ENCODE data around the gene SLC6A4.

GRCh38 chr17:30173649-30174048, 61.8 kb downstream of the SLC6A4 start:
- TF ChIP-seq CTCF (IDR thresholded peaks at IDR 0.05) (no peak), GABPA (IDR thresholded peaks at IDR 0.05; ENCODE audit: low read depth) (no peak)
